ENCODE data around the gene IGLL1.
"Not testable (repeated sequence)": the region's sequence is repeated elsewhere in the genome, so short reads cannot be mapped to it uniquely, and the experiment has no call there.

IGLL1 gene

GRCh38 chr22:23579870-23580575, at the start of gene IGLL1:
Gene IGLL1, minus strand, starts transcription at chr22:23580290. Its CDS starts 100 bp downstream, at chr22:23580190.
- DNase-seq (ENCODE audit: low read depth), result no peak

GRCh38 chr22:23628056-23628743, 48.1 kb upstream of the IGLL1 start:
- DNase-seq (ENCODE audit: low read depth), result not testable (repeated sequence)

GRCh38 chr22:23627401-23628055, 47.4 kb upstream of the IGLL1 start:
- not testable (repeated sequence) for DNase-seq (ENCODE audit: low read depth)

GRCh38 chr22:23626286-23626975, 46.3 kb upstream of the IGLL1 start:
- no peak for DNase-seq (ENCODE audit: low read depth)

GRCh38 chr22:23622634-23623033, 42.5 kb upstream of the IGLL1 start:
- DNase-seq (ENCODE audit: low read depth), result no peak

DNA sequence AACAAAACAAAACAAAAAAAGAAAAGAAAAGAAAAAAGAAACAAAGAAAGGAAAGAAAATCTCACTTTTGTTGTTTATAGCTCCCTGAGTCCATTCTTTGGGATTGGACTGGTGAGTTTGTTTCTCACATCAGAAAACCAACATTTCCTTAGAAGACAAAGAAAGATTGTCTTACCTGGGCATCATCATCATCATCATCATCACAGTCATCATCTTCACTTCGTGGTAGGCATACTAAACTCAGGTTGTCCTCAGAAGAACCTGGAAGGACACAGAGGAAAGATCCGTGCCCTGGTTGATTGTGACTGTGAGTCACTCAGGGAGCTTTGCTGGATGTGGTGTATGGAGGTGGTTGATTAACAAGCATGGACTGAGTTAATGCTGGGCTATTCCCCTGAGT, 41.8 kb upstream of the IGLL1 start:
- DNase-seq (ENCODE audit: low read depth), result not testable (repeated sequence)

DNA sequence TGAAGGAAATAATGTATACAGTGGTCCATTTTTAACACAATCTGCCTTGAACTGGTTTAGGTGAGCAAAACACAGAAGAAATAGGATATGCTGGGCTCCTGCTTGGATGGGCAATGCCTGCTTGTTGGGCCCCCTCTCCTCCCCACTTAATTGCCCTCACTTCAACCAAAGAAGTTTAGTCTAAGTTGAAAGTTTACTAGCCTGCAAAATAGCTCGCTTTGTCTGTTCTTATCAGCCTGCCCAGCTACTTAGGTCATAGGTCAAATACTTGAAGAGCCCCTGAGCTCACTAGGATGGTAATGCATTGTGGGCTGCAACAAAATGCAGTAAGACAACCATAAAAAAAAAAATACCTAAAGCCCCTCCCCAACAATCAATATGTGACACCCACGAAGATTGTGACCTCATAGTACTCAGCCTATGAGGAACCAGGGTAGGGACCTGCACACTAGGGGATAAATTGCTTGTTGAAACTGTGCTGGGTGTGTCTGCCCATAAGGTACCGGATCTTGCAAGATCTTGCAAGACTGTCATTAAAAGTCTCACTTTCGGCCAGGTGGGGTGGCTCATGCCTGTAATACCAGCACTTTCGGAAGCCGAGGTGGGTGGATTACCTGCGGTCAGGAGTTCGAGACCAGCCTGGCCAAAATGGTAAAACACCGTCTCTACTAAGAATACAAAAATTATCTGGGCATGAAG, 41.1 kb upstream of the IGLL1 start:
- DNase-seq (ENCODE audit: low read depth), result no peak

- DNase-seq (ENCODE audit: low read depth), result no peak
Measured at GRCh38 chr22:23613193-23613972, 33.3 kb upstream of the IGLL1 start.

DNA sequence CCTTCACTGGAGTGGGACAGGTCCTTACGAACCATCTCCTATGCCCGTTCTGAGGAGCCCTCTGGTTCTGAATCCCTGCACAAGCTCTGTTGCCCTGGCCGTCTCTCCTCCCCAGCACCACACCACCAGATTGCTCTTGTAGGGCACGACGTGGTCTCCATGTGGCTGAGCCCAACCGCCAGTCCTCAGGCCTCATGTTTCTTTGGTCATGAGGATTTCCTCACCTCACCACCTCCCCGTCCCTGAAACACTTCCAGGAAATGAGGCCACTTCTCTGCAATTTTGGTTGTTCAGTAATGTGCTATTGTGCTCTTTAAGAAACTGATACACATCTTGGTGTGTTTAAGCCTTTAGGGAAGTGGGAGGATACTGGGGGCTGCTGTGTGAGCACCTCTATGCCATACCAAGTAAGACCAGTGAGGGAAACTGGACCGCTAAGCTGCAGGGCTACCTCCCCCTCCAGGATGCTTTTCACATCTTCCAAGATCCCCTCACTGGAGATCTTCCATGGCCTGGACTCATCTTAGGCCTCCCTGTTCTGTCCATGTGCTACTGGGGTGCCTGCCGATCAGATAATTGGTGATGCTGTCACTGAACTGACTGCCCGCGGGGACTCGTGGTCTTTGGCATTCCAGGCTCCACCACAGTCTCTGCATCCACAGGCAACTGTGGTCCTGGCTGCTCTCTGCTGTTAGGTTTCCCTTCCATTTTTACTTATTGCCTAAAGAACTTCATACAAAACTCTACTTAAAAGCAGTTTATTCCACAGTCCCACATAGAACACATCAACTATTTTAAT, 30.1 kb upstream of the IGLL1 start:
- no peak for DNase-seq (ENCODE audit: low read depth)

GRCh38 chr22:23608583-23608982, 28.5 kb upstream of the IGLL1 start:
- no peak for DNase-seq (ENCODE audit: low read depth)

- DNase-seq (ENCODE audit: low read depth), result no peak
Measured at GRCh38 chr22:23606204-23607131, 26.4 kb upstream of the IGLL1 start.

DNA sequence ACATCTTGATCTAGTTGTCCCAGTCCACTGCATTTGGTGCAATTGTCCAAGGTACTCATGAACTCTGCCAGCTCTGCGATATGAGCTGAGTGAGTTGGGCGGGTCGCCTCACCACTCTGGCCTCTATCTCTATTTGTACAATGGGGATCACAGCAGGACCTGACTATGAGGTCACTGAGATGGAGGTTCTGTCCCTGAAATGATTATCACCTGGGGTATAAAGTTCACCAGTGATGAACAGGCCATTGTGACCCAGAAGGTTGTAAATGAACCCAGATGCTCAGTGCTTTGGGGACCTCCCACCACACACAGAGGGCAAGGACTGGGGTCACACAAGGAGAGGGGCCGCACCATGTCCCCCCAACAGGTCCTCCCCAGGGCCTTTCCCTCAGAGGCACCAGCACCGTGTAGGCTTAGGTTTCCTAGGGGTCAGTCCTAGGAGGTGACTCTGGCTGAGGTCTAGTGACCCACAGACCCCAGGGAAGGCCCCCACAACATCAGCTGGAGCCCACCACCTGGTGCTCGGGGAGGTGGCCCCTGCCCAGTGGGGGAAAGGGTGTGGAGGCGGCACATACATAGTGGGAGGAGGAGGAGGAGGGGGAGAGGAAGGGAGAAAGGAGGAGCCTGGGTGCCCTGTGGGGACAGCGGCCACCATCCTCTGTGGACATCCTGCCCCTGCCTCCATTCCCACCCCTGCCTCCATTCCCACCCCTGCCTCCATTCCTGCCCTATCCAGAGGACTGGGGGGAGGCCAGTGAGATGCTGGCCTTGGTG, 25.0 kb upstream of the IGLL1 start:
- no peak for DNase-seq (ENCODE audit: low read depth)

DNA sequence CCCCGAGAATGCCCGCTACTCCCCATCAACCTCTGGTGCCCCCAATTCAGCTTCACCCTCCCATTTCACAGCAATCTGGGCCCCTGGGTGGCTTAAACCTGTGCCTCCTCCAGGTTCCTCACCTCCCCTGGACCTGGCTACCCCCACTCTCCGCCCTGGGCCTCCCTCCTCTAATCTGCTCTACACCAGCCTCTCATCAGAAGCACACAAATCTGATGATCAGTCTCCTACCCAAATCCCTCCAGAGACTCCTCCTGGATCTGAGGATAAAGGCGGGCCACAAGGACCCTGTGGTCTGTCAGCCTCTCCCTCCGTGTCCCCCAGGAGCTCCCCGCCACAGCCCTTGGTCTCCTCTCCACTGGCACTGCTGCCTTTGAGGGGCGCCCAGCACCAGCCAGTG, 23.2 kb upstream of the IGLL1 start:
- no peak for DNase-seq (ENCODE audit: low read depth)

- DNase-seq (ENCODE audit: low read depth), result no peak
Measured at GRCh38 chr22:23598805-23599518, 18.9 kb upstream of the IGLL1 start.

DNA sequence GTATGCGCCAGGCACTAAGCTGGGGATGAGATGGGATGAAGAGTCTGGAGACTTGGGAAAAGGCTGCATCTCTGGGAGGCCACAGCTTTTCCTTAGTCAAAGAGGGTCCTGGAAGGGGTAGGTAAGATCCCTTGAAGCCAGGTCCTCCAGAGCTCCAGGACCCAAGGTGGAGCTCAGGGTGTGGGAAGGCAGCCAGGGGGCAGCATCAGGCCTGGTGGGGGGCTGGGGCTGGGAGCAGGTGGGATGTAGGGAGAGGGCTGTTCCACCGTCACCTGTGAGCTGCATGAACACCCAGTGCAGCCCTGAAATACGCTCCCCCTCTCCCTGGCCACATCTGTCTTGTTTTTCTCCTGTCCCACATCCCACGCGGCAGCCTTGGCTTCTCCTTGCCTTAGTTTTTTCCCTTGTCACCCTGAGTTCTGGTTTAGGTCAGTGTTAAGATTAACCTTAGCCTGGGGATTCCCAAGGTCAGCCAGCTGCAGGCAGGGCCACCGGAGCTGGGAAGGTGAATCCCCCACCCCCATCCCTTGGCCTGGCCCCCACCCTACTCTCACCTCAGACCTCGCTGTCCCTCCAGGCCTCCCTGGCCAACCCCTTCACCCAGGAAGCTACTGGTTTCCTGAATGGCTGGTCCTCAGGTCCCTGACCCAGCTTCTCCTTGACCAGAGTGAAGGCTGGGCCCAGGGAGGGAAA, 17.6 kb upstream of the IGLL1 start:
- DNase-seq (ENCODE audit: low read depth), result not testable (repeated sequence)

- not testable (repeated sequence) for DNase-seq (ENCODE audit: low read depth)
Measured at GRCh38 chr22:23595904-23596303, 15.8 kb upstream of the IGLL1 start.

- DNase-seq (ENCODE audit: low read depth), result no peak
Measured at GRCh38 chr22:23591846-23592245, 11.8 kb upstream of the IGLL1 start.

All from non-pigmented ciliary epithelial cell (primary cell).